Cerebellar cortex (tissue), 1 donor: Measurements from ENCODE around the gene ASB13.
A peak's percentile ranks its signal among the peaks of the same experiment; 100 is the strongest.
"Not testable (repeated sequence)": the region's sequence is repeated elsewhere in the genome, so short reads cannot be mapped to it uniquely, and the experiment has no call there.

ENCODE experiments used
- DNase-seq: peaks from one replicate; pipeline ENCODE4 v3.0.0-alpha.2; 2015; ENCODE audit warnings: low spot score

The ASB13 gene

GRCh38 chr10:5623081-5623748, 43.2 kb downstream of the ASB13 start:
- DNase-seq, result peak; percentile 75

- DNase-seq, result no peak
Observed at GRCh38 chr10:5622186-5622960, 44.0 kb downstream of the ASB13 start.

- not testable (repeated sequence) for DNase-seq
Observed at GRCh38 chr10:5621371-5621770, 45.0 kb downstream of the ASB13 start.

GRCh38 chr10:5620966-5621365, 45.4 kb downstream of the ASB13 start:
- DNase-seq, result no peak

- DNase-seq, result no peak
Observed at GRCh38 chr10:5620223-5620721, 46.1 kb downstream of the ASB13 start.

GRCh38 chr10:5619362-5620211, 46.8 kb downstream of the ASB13 start:
- no peak for DNase-seq

- no peak for DNase-seq
Observed at GRCh38 chr10:5618829-5619228, 47.6 kb downstream of the ASB13 start.

GRCh38 chr10:5618042-5618441, 48.4 kb downstream of the ASB13 start:
- no peak for DNase-seq

GRCh38 chr10:5617521-5617920, 48.9 kb downstream of the ASB13 start:
- no peak for DNase-seq

GRCh38 chr10:5616836-5617235, 49.6 kb downstream of the ASB13 start:
- no peak for DNase-seq

GRCh38 chr10:5616046-5616445, 50.3 kb downstream of the ASB13 start:
- DNase-seq, result no peak

- no peak for DNase-seq
Observed at GRCh38 chr10:5615316-5615715, 51.1 kb downstream of the ASB13 start.

- no peak for DNase-seq
Observed at GRCh38 chr10:5614155-5614721, 52.2 kb downstream of the ASB13 start.

- DNase-seq, result no peak
Observed at GRCh38 chr10:5613481-5614154, 52.8 kb downstream of the ASB13 start.

GRCh38 chr10:5611899-5612680, 54.3 kb downstream of the ASB13 start:
- DNase-seq, result no peak

GRCh38 chr10:5609952-5610616, 56.3 kb downstream of the ASB13 start:
- no peak for DNase-seq

- no peak for DNase-seq
Observed at GRCh38 chr10:5608608-5609220, 57.7 kb downstream of the ASB13 start.

GRCh38 chr10:5607594-5607993, 58.8 kb downstream of the ASB13 start:
- DNase-seq, result no peak

GRCh38 chr10:5606864-5607263, 59.5 kb downstream of the ASB13 start:
- no peak for DNase-seq

GRCh38 chr10:5606321-5606720, 60.1 kb downstream of the ASB13 start:
- DNase-seq, result no peak
